ENCODE data around the gene AKR1A1.
"Not testable (repeated sequence)": the region's sequence is repeated elsewhere in the genome, so short reads cannot be mapped to it uniquely, and the experiment has no call there.

The AKR1A1 gene

GRCh38 chr1:45550401-45551351, at the start of gene AKR1A1:
Gene AKR1A1, plus strand, starts transcription at chr1:45550826. Its CDS starts 10,969 bp downstream, at chr1:45561795.
- DNase-seq, result peak; percentile 93

GRCh38 chr1:45501505-45501859, 49.1 kb upstream of the AKR1A1 start:
- DNase-seq, result no peak

- DNase-seq, result no peak
Measured at GRCh38 chr1:45503462-45504360, 46.9 kb upstream of the AKR1A1 start.

- DNase-seq, result no peak
Measured at GRCh38 chr1:45507195-45507594, 43.4 kb upstream of the AKR1A1 start.

- no peak for DNase-seq
Measured at GRCh38 chr1:45507893-45508292, 42.7 kb upstream of the AKR1A1 start.

GRCh38 chr1:45508295-45509151, 42.1 kb upstream of the AKR1A1 start:
- DNase-seq, result no peak

- DNase-seq, result no peak
Measured at GRCh38 chr1:45510036-45510971, 40.3 kb upstream of the AKR1A1 start.

GRCh38 chr1:45510972-45511527, 39.6 kb upstream of the AKR1A1 start:
- no peak for DNase-seq

- DNase-seq, result no peak
Measured at GRCh38 chr1:45512641-45513054, 38.0 kb upstream of the AKR1A1 start.

- DNase-seq, result not testable (repeated sequence)
Measured at GRCh38 chr1:45513532-45514260, 36.9 kb upstream of the AKR1A1 start.

GRCh38 chr1:45516036-45516435, 34.6 kb upstream of the AKR1A1 start:
- DNase-seq, result no peak

GRCh38 chr1:45516465-45516864, 34.2 kb upstream of the AKR1A1 start:
- DNase-seq, result no peak

GRCh38 chr1:45518366-45518765, 32.3 kb upstream of the AKR1A1 start:
- not testable (repeated sequence) for DNase-seq

GRCh38 chr1:45518910-45519309, 31.7 kb upstream of the AKR1A1 start:
- DNase-seq, result no peak

- not testable (repeated sequence) for DNase-seq
Measured at GRCh38 chr1:45519774-45520173, 30.9 kb upstream of the AKR1A1 start.

GRCh38 chr1:45521413-45522323, 29.0 kb upstream of the AKR1A1 start, which contains the start of gene PRDX1:
Gene PRDX1, minus strand, starts transcription at chr1:45521884. Its CDS starts 2,841 bp downstream, at chr1:45519043.
- peak; percentile 99 for DNase-seq

GRCh38 chr1:45522324-45523104, 28.1 kb upstream of the AKR1A1 start:
- no peak for DNase-seq

GRCh38 chr1:45523516-45523915, 27.1 kb upstream of the AKR1A1 start:
- not testable (repeated sequence) for DNase-seq

Measured in right forelimb (tissue), 1 donor.